CD4-positive, alpha-beta T cell treated with Interleukin-1 beta for 1 hour (primary cell): ENCODE measurements around the gene ZNF783.
"Not testable (repeated sequence)": the region's sequence is repeated elsewhere in the genome, so short reads cannot be mapped to it uniquely, and the experiment has no call there.

Source experiments
- DNase-seq, 2 donors: peaks; one replicate each; pipeline ENCODE4 v3.0.0-alpha.2; 2020 to 2022

ZNF783 gene

GRCh38 chr7:149241696-149242095 lies 20.3 kb upstream of the ZNF783 start:
- DNase-seq = no peak

- DNase-seq = no peak
These were observed 16.8 kb upstream of the ZNF783 start for GRCh38 chr7:149245244-149245643.

GRCh38 chr7:149245744-149246143 lies 16.3 kb upstream of the ZNF783 start:
- no peak for DNase-seq

GRCh38 chr7:149248777-149249176 lies 13.2 kb upstream of the ZNF783 start:
- DNase-seq = no peak

GRCh38 chr7:149250151-149250550 lies 11.8 kb upstream of the ZNF783 start:
- not testable (repeated sequence) for DNase-seq

- not testable (repeated sequence) for DNase-seq
These were observed 10.5 kb upstream of the ZNF783 start for GRCh38 chr7:149251518-149251917.

- DNase-seq = no peak
These were observed 9.6 kb upstream of the ZNF783 start for GRCh38 chr7:149252378-149252777.

GRCh38 chr7:149253665-149254064 lies 8.3 kb upstream of the ZNF783 start:
- no peak for DNase-seq

- no peak for DNase-seq
These were observed 7.7 kb upstream of the ZNF783 start for GRCh38 chr7:149254181-149254858.

GRCh38 chr7:149255174-149255573 lies 6.8 kb upstream of the ZNF783 start:
- no peak for DNase-seq

GRCh38 chr7:149256568-149256967 lies 5.4 kb upstream of the ZNF783 start:
- DNase-seq = no peak

- DNase-seq = no peak
These were observed 4.8 kb upstream of the ZNF783 start for GRCh38 chr7:149257146-149257545.

GRCh38 chr7:149261316-149261828 lies 624 bp upstream of the ZNF783 start:
- no peak for DNase-seq

- DNase-seq = no peak
These were observed 4.5 kb downstream of the ZNF783 start for GRCh38 chr7:149266451-149266850.

GRCh38 chr7:149267733-149268132 lies 5.7 kb downstream of the ZNF783 start:
- no peak for DNase-seq

- not testable (repeated sequence) for DNase-seq
These were observed 12.4 kb downstream of the ZNF783 start for GRCh38 chr7:149274424-149274823.

GRCh38 chr7:149277871-149278270 lies 15.9 kb downstream of the ZNF783 start:
- no peak for DNase-seq

- no peak for DNase-seq
These were observed 16.4 kb downstream of the ZNF783 start for GRCh38 chr7:149278396-149278795.

- DNase-seq = no peak
These were observed 17.2 kb downstream of the ZNF783 start for GRCh38 chr7:149279111-149279743.

GRCh38 chr7:149280151-149280550 lies 18.2 kb downstream of the ZNF783 start:
- DNase-seq = no peak

GRCh38 chr7:149280661-149281507 lies 18.9 kb downstream of the ZNF783 start:
- no peak for DNase-seq

- no peak for DNase-seq
These were observed 19.7 kb downstream of the ZNF783 start for GRCh38 chr7:149281508-149282330.

GRCh38 chr7:149282331-149282655 lies 20.3 kb downstream of the ZNF783 start:
- DNase-seq = no peak
